Endothelial cell of umbilical vein (primary cell): ENCODE data around the gene PHAF1.

Experiments used
- EZH2 ChIP-seq: IDR thresholded peaks from 2 replicates; pipeline ENCODE4 v1.6.1; 2012; ENCODE audit warnings: borderline replicate concordance, low read depth, mild to moderate bottlenecking, moderate library complexity, low read length, inconsistent platforms; ENCODE audit not compliant: severe bottlenecking
- MYC ChIP-seq: IDR thresholded peaks from one replicate; pipeline ENCODE4 v1.6.1; 2011; ENCODE audit warnings: mild to moderate bottlenecking, low read depth, low read length
- POLR2A ChIP-seq: IDR thresholded peaks from 2 replicates; pipeline ENCODE4 v1.6.1; 2012; ENCODE audit warnings: low read depth, mild to moderate bottlenecking, control low read depth, low read length

GRCh38 chr16:67104845-67105244, 4.9 kb upstream of the PHAF1 start:
- TF ChIP-seq POLR2A (no peak), MYC (no peak), EZH2 (no peak)
